HL-60 (cell line): ENCODE measurements around the gene CUL4A. TPM values are rescaled to one million over a fixed set of nuclear protein-coding genes. Genes with fewer than 3 reads are reported as not detected.
"Not testable (repeated sequence)": the region's sequence is repeated elsewhere in the genome, so short reads cannot be mapped to it uniquely, and the experiment has no call there.

Experiments
- DNase-seq, 2 experiments: peaks; one replicate each; pipeline ENCODE4 v3.0.0-alpha.2; 2010 to 2020; ENCODE audit warnings: low read depth in 1 of 2, low spot score in 1 of 2
- H3K27ac ChIP-seq: fragments of 250-450 bp; sonication (Bioruptor Pico); replicated peaks from 2 replicates; pipeline ENCODE4 v1.5.1; 2020; ENCODE audit warnings: mild to moderate bottlenecking, moderate library complexity
- H3K27me3 ChIP-seq: fragments of 250-450 bp; sonication (Bioruptor Pico); 2 replicates; pipeline ENCODE4 v1.5.1; 2021; ENCODE audit warnings: mild to moderate bottlenecking, moderate library complexity; ENCODE audit not compliant: insufficient read depth, poor library complexity, severe bottlenecking
- H3K4me3 ChIP-seq: replicated peaks from 2 replicates; pipeline ENCODE4 v1.5.1; 2011; ENCODE audit warnings: mild to moderate bottlenecking, control low read depth, low read length; ENCODE audit not compliant: insufficient read depth
- GABPA ChIP-seq: IDR thresholded peaks from 2 replicates; pipeline ENCODE4 v1.6.1; 2012; ENCODE audit warnings: low read depth
- POLR2AphosphoS5 ChIP-seq: IDR thresholded peaks from 2 replicates; pipeline ENCODE4 v1.6.1; 2012; ENCODE audit warnings: low read depth
- SPI1 ChIP-seq: IDR thresholded peaks from 2 replicates; pipeline ENCODE4 v1.6.1; 2012; ENCODE audit warnings: low read depth, mild to moderate bottlenecking, borderline replicate concordance
- microRNA-seq: library from miRNA; unstranded; fragments of <30 nt; microRNA quantifications from one replicate; pipeline ENCODE4, GENCODE V29; 2018
- TF ChIP-seq, protein P1 (sequence below): IDR thresholded peaks from one replicate; pipeline ENCODE4 v1.5.1; 2011; ENCODE audit warnings: low read length, control low read depth, inconsistent platforms; ENCODE audit not compliant: insufficient read depth
- TF ChIP-seq, protein P2 (sequence below): IDR thresholded peaks from 2 replicates; pipeline ENCODE4 v1.6.1; 2012; ENCODE audit warnings: low read depth; ENCODE audit not compliant: insufficient replicate concordance

The CUL4A gene

GRCh38 chr13:113309473-113309872 is 100.1 kb downstream of the CUL4A start:
- DNase-seq, result no peak

GRCh38 chr13:113314112-113314511 is 104.7 kb downstream of the CUL4A start:
- not testable (repeated sequence) for H3K27ac ChIP-seq, H3K4me3 ChIP-seq, H3K27me3 ChIP-seq, DNase-seq

More at GRCh38 chr13:113309473-113309872, 100.1 kb downstream of the CUL4A start:
- no peaks in the 10 kb centered on the region for H3K27me3 ChIP-seq
- TF ChIP-seq POLR2AphosphoS5 (no peak), GABPA (no peak), SPI1 (no peak)
- TF ChIP-seq, protein P1, sequence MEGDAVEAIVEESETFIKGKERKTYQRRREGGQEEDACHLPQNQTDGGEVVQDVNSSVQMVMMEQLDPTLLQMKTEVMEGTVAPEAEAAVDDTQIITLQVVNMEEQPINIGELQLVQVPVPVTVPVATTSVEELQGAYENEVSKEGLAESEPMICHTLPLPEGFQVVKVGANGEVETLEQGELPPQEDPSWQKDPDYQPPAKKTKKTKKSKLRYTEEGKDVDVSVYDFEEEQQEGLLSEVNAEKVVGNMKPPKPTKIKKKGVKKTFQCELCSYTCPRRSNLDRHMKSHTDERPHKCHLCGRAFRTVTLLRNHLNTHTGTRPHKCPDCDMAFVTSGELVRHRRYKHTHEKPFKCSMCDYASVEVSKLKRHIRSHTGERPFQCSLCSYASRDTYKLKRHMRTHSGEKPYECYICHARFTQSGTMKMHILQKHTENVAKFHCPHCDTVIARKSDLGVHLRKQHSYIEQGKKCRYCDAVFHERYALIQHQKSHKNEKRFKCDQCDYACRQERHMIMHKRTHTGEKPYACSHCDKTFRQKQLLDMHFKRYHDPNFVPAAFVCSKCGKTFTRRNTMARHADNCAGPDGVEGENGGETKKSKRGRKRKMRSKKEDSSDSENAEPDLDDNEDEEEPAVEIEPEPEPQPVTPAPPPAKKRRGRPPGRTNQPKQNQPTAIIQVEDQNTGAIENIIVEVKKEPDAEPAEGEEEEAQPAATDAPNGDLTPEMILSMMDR, result no peak
- TF ChIP-seq, protein P2, sequence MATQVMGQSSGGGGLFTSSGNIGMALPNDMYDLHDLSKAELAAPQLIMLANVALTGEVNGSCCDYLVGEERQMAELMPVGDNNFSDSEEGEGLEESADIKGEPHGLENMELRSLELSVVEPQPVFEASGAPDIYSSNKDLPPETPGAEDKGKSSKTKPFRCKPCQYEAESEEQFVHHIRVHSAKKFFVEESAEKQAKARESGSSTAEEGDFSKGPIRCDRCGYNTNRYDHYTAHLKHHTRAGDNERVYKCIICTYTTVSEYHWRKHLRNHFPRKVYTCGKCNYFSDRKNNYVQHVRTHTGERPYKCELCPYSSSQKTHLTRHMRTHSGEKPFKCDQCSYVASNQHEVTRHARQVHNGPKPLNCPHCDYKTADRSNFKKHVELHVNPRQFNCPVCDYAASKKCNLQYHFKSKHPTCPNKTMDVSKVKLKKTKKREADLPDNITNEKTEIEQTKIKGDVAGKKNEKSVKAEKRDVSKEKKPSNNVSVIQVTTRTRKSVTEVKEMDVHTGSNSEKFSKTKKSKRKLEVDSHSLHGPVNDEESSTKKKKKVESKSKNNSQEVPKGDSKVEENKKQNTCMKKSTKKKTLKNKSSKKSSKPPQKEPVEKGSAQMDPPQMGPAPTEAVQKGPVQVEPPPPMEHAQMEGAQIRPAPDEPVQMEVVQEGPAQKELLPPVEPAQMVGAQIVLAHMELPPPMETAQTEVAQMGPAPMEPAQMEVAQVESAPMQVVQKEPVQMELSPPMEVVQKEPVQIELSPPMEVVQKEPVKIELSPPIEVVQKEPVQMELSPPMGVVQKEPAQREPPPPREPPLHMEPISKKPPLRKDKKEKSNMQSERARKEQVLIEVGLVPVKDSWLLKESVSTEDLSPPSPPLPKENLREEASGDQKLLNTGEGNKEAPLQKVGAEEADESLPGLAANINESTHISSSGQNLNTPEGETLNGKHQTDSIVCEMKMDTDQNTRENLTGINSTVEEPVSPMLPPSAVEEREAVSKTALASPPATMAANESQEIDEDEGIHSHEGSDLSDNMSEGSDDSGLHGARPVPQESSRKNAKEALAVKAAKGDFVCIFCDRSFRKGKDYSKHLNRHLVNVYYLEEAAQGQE, result no peak
- no peak overlapping the region for H3K27ac ChIP-seq
- no peak overlapping the region for H3K4me3 ChIP-seq

DNA sequence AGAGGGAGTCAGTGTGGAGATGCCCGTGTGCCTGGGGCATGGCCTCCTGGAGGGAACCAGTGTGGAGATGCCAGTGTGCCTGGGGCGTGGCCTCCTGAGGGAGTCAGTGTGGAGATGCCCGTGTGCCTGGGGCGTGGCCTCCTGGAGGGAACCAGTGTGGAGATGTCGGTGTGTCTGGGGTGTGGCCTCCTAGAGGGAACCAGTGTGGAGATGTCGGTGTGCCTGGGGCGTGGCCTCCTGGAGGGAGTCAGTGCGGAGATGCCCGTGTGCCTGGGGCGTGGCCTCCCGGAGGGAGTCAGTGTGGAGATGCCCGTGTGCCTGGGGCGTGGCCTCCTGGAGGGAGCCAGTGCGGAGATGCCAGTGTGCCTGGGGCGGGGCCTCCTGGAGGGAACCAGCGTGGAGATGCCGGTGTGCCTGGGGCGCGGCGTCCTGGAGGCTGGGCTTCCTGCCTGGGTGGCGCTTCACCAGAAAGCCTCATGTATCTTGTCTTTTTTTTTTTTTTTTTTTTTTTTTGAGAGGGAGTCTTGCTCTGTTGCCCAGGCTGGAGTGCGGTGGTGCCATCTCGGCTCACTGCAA is 105.6 kb downstream of the CUL4A start:
- not testable (repeated sequence) for H3K27ac ChIP-seq, H3K27me3 ChIP-seq, H3K4me3 ChIP-seq, DNase-seq

DNA sequence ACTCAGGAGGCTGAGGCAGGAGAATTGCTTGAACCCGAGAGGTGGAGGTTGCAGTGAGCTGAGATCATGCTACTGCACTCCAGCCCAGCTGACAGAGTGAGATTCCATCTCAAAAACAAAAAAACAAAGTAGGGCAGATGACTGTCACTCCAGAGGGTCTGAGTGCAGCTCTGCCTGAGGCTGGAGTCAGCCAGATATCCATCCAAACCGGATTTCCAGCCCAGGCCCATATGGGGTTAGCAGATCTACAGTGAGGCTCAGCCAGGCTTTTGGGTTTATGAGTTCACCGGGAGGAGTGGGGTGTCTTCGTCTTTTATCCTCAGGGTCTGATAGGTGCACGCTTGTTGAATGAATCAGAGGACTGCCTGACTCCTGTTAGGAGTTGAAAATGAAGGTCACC is 106.6 kb downstream of the CUL4A start:
- Histone ChIP-seq H3K4me3 (no peak overlapping the region), H3K27me3 (no peaks in the 10 kb centered on the region), H3K27ac (no peak overlapping the region)
- no peak for TF ChIP-seq SPI1
- no peak for TF ChIP-seq POLR2AphosphoS5
- TF ChIP-seq GABPA, result no peak
- TF ChIP-seq, protein P2, result no peak
- TF ChIP-seq, protein P1, result no peak
- no peak for DNase-seq

Small RNA genes lying within 50 kb of the gene (microRNA-seq; reads per million reads assigned to microRNA genes)
- not detected for gene MIR8075
